Thoracic aorta (tissue), 2 donors: ENCODE results near the gene SLX9. TPM values are rescaled to one million over a fixed set of nuclear protein-coding genes. Genes with fewer than 3 reads are reported as not detected.

Experiments
- ATAC-seq: fragments of 150-250 bp; one replicate; pipeline ENCODE4 v1.8.0; 2017; ENCODE audit warnings: low read depth; ENCODE audit not compliant: insufficient number of reproducible peaks, low FRiP score
- DNase-seq: peaks from one replicate; pipeline ENCODE4 v3.0.0-alpha.2; 2020; ENCODE audit warnings: low spot score
- H3K27ac ChIP-seq, 2 donors: fragments of 200-600 bp; sonication (generic); 1 replicate in 1 of 2; 2 replicates in 1 of 2; pipeline ENCODE4 v1.5.1; 2016; ENCODE audit warnings: mild to moderate bottlenecking in 2 of 2, moderate library complexity in 2 of 2
- H3K27me3 ChIP-seq: fragments of 200-600 bp; sonication (generic); replicated peaks from 2 replicates; pipeline ENCODE4 v1.6.0; 2016; ENCODE audit warnings: mild to moderate bottlenecking; ENCODE audit not compliant: insufficient read depth
- H3K36me3 ChIP-seq: fragments of 200-600 bp; sonication (generic); one replicate; pipeline ENCODE4 v1.5.1; 2016
- H3K4me1 ChIP-seq, 2 donors: fragments of 200-600 bp; sonication (generic); 1 replicate in 1 of 2; 2 replicates in 1 of 2; pipeline versions ENCODE4 v1.5.1 to v1.6.0; 2016; ENCODE audit warnings: low read depth in 2 of 2, mild to moderate bottlenecking in 1 of 2; ENCODE audit not compliant: control insufficient read depth in 1 of 2
- H3K4me3 ChIP-seq: fragments of 200-600 bp; sonication (generic); 2 replicates; pipeline ENCODE4 v1.5.1; 2016; ENCODE audit warnings: mild to moderate bottlenecking
- H3K9me3 ChIP-seq: fragments of 200-600 bp; sonication (generic); 2 replicates; pipeline ENCODE4 v1.5.1; 2016
- total RNA-seq, 2 donors: library from RNA; depleted of rRNA; stranded (reverse); fragments of >200 nt; gene quantifications; one replicate each; pipeline versions ENCODE4 v1.1.0 to v1.2.3, GENCODE V29; 2016
- TF ChIP-seq, protein P1 (sequence below): fragments of 200-600 bp; sonication (generic); IDR thresholded peaks from one replicate; pipeline ENCODE4 v1.5.1; 2019; ENCODE audit warnings: antibody characterized with exemption

SLX9 gene
- total RNA-seq, 2 donors from 2014 or later, result 5.9 to 10.6 TPM

DNA sequence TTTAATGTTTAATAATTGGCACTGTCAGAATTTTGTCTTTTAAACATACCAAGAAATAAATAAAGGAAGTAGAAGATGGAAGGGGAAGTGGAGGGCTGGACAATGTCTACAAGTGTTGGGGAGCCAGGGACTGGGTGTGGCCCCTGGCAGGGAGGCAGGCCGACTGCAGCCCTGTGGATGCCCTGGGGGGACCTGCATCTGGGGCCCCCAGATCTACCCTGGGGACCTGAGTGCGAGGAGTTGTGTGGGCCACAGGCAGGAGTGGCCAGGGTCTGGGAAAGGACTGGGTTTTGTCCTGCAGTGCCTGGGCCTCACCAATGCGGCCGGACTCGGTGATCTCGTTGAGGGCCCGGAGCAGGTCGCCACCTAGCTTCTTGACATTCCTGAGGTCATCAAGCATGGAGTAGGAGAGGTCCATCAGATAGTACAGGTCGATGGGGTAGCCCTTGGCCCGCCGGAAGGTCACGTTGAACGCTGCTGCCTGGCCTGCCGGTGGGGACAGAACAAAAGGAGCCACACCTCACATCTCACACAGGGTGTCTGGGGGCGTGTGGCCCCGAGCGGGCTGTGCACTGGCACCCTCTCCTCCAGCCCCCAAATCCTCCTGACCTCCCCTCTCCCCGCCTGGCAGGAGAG, 36.7 kb upstream of the SLX9 start:
- Histone ChIP-seq H3K4me3 (no peak overlapping the region), H3K36me3 (peaks cover 3% of the 10 kb centered on the region), H3K4me1 (peaks cover 0 to 4% of the 10 kb centered on the region in 2 donors), H3K27me3 (no peaks in the 10 kb centered on the region), H3K9me3 (no peaks in the 10 kb centered on the region), H3K27ac (no peak overlapping the region)
- no peak for ATAC-seq
- DNase-seq, result no peak
- TF ChIP-seq, protein P1, sequence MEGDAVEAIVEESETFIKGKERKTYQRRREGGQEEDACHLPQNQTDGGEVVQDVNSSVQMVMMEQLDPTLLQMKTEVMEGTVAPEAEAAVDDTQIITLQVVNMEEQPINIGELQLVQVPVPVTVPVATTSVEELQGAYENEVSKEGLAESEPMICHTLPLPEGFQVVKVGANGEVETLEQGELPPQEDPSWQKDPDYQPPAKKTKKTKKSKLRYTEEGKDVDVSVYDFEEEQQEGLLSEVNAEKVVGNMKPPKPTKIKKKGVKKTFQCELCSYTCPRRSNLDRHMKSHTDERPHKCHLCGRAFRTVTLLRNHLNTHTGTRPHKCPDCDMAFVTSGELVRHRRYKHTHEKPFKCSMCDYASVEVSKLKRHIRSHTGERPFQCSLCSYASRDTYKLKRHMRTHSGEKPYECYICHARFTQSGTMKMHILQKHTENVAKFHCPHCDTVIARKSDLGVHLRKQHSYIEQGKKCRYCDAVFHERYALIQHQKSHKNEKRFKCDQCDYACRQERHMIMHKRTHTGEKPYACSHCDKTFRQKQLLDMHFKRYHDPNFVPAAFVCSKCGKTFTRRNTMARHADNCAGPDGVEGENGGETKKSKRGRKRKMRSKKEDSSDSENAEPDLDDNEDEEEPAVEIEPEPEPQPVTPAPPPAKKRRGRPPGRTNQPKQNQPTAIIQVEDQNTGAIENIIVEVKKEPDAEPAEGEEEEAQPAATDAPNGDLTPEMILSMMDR, result no peak

DNA sequence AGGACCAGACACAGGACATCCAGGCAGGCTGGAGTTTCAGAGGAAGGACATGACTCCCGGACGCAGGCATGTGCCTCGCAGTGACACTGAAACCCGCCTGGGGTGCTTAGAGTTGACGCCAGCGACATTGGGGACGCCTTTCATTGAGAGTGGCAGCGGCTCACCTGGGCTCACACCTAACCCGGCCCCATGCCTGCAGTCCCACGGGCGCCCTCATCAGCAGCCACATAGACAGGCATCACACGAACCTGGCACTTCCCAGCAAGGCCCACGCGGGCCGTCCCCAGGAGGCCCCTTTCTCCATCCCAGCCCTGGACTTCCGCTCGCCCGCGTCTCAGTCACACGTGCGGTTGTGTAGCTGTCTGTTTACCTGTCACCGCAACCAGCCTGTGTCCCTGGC, 36.1 kb upstream of the SLX9 start:
- Histone ChIP-seq H3K4me3 (no peak overlapping the region), H3K27me3 (no peaks in the 10 kb centered on the region), H3K36me3 (peaks cover 3% of the 10 kb centered on the region), H3K4me1 (peaks cover 4 to 8% of the 10 kb centered on the region in 2 donors), H3K9me3 (no peaks in the 10 kb centered on the region), H3K27ac (no peak overlapping the region)
- ATAC-seq, result no peak
- no peak for DNase-seq
- TF ChIP-seq, protein P1, result no peak

GRCh38 chr21:44904141-44904923, 35.5 kb upstream of the SLX9 start:
- no peaks in the 10 kb centered on the region for H3K27me3 ChIP-seq
- peaks cover 5 to 14% of the 10 kb centered on the region in 2 donors for H3K4me1 ChIP-seq
- no peak for ATAC-seq
- H3K4me3 ChIP-seq, result no peak overlapping the region
- no peak overlapping the region for H3K27ac ChIP-seq
- H3K36me3 ChIP-seq, result peaks cover 3% of the 10 kb centered on the region
- TF ChIP-seq, protein P1, result no peak
- no peaks in the 10 kb centered on the region for H3K9me3 ChIP-seq
- DNase-seq, result no peak

DNA sequence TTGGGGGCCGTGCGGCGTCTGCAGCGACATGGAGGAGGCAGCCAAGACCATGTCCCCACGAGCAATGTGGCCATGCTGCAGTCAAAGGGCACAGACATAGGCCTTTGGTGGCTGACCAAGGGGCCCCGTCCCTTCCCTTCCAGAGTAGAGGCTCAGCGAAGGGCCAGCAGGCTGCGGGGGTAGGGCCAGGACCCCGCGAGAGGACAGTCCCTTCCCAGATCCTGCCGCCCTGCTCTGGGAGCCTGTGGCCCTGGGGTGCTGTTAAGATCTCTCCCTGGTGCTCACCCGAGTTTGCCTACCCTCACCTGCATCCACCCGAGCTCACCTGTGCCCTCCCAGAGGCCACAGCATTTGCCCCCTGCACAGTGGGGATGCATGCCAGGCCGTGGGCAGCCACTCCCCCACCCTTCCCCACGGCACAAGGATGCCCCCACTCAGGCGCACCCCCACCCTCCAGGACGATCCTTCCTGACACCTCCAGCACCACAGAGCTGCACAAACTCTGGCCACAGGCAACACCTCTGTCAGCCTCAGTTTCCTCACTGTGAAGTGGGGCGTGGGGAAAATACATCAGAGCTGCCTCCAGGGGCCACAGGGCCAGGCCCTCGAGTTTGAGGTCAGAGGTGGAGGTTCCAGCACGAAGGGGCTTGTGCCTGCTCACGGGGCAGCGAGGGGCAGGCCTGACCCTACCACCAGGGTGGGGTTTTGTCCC, 34.7 kb upstream of the SLX9 start:
- DNase-seq (no peak), ATAC-seq (no peak)
- no peaks in the 10 kb centered on the region for H3K9me3 ChIP-seq
- H3K4me3 ChIP-seq, result no peak overlapping the region
- no peaks in the 10 kb centered on the region for H3K27me3 ChIP-seq
- TF ChIP-seq, protein P1, result no peak
- peaks cover 5 to 14% of the 10 kb centered on the region in 2 donors for H3K4me1 ChIP-seq
- peaks cover 3% of the 10 kb centered on the region for H3K36me3 ChIP-seq
- no peak overlapping the region for H3K27ac ChIP-seq

GRCh38 chr21:44905728-44906090, 34.1 kb upstream of the SLX9 start:
- TF ChIP-seq, protein P1, result no peak
- no peak overlapping the region for H3K4me3 ChIP-seq
- ATAC-seq, result no peak
- H3K36me3 ChIP-seq, result peaks cover 3% of the 10 kb centered on the region
- no peak for DNase-seq
- peaks cover 6 to 17% of the 10 kb centered on the region in 2 donors for H3K4me1 ChIP-seq
- no peak overlapping the region for H3K27ac ChIP-seq
- H3K27me3 ChIP-seq, result no peaks in the 10 kb centered on the region
- no peaks in the 10 kb centered on the region for H3K9me3 ChIP-seq
